NCI-H774 (cell line): Measurements from ENCODE around the gene XRN1.
"Not testable (repeated sequence)": the region's sequence is repeated elsewhere in the genome, so short reads cannot be mapped to it uniquely, and the experiment has no call there.

Experiments used
- DNase-seq: peaks from one replicate; lab custom pipeline; 2025; lab: John Stamatoyannopoulos, UW

The XRN1 gene, protein sequence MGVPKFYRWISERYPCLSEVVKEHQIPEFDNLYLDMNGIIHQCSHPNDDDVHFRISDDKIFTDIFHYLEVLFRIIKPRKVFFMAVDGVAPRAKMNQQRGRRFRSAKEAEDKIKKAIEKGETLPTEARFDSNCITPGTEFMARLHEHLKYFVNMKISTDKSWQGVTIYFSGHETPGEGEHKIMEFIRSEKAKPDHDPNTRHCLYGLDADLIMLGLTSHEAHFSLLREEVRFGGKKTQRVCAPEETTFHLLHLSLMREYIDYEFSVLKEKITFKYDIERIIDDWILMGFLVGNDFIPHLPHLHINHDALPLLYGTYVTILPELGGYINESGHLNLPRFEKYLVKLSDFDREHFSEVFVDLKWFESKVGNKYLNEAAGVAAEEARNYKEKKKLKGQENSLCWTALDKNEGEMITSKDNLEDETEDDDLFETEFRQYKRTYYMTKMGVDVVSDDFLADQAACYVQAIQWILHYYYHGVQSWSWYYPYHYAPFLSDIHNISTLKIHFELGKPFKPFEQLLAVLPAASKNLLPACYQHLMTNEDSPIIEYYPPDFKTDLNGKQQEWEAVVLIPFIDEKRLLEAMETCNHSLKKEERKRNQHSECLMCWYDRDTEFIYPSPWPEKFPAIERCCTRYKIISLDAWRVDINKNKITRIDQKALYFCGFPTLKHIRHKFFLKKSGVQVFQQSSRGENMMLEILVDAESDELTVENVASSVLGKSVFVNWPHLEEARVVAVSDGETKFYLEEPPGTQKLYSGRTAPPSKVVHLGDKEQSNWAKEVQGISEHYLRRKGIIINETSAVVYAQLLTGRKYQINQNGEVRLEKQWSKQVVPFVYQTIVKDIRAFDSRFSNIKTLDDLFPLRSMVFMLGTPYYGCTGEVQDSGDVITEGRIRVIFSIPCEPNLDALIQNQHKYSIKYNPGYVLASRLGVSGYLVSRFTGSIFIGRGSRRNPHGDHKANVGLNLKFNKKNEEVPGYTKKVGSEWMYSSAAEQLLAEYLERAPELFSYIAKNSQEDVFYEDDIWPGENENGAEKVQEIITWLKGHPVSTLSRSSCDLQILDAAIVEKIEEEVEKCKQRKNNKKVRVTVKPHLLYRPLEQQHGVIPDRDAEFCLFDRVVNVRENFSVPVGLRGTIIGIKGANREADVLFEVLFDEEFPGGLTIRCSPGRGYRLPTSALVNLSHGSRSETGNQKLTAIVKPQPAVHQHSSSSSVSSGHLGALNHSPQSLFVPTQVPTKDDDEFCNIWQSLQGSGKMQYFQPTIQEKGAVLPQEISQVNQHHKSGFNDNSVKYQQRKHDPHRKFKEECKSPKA (N-terminal part only)

GRCh38 chr3:142447852-142448823 lies at the start of gene XRN1:
Gene XRN1 (minus strand): TSS chr3:142448037. CDS start chr3:142447944, 93 bp downstream.
- DNase-seq: peak; percentile 92

DNA sequence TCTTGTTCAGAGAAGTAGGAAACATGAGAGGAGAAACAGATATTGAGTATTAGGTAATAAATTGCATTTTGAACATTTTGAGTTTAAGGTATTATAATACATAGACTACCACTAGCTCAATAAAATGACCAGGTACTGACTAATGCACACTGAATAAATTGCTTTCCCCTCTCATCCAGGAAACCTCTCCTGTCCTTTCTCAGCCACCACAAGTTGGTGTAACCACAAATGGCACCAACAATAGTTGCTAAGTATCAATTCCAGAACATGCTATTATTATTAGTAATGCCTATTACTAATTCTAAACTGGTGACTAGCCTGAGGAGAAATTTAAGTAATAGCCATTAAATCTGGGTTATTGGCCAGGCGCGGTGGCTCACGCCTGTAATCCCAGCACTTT lies 47.3 kb upstream of the XRN1 start:
- no peak for DNase-seq

- no peak for DNase-seq
Measured at GRCh38 chr3:142492184-142492583, 44.3 kb upstream of the XRN1 start.

DNA sequence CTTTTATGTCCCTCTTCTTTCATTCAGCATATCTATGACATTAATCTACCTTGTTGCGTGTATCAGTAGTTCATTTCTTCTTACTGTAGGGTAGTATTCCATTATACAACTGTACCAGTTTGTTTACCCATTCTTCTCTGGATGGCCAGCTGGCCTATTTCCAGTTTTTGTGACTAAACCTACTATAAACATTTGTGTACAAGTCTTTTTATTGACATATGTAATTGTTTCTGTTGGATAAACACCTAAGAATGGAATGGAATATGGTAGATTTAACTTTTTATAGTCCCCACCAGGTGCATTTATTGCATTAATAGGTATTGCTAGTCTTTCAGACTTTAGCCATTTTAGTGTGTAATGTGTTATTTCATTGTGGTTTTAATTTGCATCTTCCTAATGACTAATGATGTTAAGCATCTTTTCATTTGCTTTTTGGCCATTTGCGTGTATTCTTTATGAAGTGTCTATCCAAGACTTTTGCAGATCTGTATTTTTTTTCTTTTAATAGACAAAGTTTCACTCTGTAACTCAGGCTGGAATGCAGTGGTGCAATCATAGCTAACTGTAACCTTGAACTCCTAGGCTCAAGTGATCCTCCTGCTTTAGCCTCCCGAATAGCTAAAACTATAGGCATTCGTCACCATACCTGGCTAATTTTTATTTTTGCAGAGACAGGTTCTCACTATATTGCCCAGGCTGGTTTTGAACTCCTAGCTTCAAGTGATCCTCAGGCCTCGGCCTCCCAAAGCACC lies 41.9 kb upstream of the XRN1 start:
- peak; percentile 47 for DNase-seq

DNA sequence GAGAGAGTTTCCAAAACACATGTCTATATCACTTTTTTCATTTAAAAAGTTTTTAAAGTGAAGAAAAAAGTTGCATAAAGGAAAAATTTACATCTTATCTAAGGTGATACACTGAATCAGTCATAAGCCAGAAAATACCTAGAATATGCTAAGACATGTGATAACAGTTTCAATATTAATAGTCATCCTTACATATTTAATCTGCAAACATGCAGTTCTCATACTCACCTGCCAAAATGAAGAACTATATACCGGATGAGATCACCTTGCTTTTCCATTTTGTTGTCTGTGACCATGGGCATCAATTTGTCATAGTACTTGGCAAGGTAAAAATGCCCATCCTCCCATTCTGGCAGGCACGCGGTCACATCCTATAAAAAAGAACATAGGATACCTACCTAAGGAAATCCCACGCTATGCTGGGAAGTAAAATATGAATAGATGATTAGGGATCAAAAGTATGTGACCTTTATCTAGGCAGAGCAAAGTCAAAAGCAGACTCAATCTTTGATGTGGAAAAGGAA lies 37.1 kb upstream of the XRN1 start:
- DNase-seq: no peak

GRCh38 chr3:142481196-142481595 lies 33.4 kb upstream of the XRN1 start:
- DNase-seq: no peak

GRCh38 chr3:142470826-142471225 lies 23.0 kb upstream of the XRN1 start:
- no peak for DNase-seq

GRCh38 chr3:142468456-142468855 lies 20.6 kb upstream of the XRN1 start:
- DNase-seq: no peak

GRCh38 chr3:142467768-142468167 lies 19.9 kb upstream of the XRN1 start:
- no peak for DNase-seq

DNA sequence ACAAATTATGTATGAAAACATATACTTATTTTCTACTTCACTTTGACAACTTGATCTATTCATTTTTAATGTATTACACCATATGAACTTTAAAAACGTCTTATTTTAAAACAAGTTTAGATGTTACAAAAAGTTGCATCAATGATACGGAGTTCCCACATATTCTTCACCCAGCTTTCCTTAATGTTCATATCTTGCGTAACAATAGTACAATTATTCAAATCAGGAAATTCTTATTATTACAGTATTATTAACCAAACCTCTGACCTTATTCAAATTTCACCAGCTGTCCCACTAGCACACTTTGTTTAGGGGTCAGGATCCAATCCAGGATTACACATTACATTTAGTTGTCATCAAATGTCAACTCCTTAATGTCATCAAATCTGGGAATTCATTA lies 12.9 kb upstream of the XRN1 start:
- DNase-seq: no peak

DNA sequence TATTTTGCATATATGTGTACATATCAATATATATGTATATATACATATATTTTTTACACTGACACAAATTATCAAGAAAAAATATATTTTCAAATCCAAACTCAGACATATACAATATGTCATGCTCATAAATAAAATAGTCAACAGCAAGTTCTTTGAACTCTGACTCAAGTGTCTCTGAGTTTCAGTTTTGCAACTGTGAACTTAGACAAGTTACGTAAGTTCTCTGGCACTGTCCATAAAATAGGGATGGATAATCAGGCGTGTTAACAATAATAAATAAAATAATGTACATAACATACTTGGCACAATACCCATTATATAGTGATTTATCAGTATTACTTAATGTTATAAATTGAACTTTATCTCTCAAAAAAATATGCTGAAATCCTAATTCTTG lies 12.1 kb upstream of the XRN1 start:
- no peak for DNase-seq

- DNase-seq: no peak
Measured at GRCh38 chr3:142459096-142459495, 11.3 kb upstream of the XRN1 start.

DNA sequence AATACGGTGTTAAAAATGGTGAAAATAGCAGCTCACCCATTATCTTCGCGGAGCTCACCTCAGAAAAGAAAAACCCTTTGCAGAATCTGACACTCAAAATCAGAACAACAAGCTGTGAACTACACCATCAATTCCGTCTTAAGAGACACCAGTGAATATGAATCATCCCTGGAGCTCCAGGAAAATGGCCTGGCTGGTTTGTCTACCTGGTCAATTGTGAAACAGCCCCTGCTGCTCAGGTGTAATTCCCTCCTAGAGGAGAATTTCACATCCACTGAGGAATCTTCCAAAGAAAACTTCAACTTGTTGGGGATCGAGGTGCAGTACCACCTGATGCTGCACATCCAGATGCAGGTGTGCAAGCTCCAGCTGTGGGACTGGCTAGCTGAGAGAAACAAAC lies 3.0 kb upstream of the XRN1 start:
- no peak for DNase-seq

GRCh38 chr3:142450189-142450588 lies 2.4 kb upstream of the XRN1 start:
- no peak for DNase-seq

DNA sequence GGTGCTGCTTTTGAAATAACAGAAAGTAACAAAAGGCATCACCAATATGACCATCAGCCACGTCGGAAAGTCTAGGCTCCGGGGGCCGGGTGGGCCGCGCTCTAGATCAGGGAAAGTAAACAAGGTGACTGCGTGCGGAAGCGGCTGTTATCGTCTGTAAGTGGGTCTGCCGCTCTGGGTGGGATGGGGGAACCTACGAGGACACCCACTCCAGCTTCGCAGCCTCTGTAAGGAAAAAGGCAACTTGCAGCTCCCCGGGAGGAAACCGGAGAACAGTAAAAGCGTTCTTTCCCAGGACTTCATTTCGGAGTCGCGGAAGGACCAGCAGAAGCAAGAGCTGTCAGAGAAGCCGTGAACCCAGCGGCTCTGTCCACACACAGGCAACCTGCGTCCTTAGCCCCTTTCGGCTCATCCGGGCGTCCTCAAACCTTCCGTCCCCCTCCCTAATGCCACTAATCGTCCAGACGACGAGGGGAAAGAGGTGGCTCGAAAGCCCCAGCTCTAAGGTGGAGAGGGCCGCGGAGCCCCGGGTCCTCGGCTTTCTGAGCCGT lies 461 bp downstream of the XRN1 start:
- peak; percentile 20 for DNase-seq

GRCh38 chr3:142445816-142446254 lies 2.0 kb downstream of the XRN1 start:
- no peak for DNase-seq

DNA sequence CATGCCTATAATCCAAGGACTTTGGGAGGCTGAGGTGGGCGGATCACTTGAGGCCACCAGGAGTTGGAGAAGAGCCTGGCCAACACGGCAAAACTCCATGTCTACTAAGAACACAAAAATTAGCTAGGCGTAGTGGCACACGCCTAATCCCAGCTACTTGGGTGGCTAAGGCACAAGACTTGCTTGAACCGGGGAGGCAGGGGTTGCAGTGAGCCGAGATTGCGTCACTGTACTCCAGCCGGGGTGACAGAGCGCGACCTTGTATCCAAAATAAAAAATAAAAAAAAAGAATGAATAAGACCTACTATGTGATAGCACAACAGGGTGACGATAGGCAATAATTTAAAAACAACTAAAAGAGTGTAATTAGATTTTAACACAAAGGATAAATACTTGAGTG lies 3.5 kb downstream of the XRN1 start:
- no peak for DNase-seq

DNA sequence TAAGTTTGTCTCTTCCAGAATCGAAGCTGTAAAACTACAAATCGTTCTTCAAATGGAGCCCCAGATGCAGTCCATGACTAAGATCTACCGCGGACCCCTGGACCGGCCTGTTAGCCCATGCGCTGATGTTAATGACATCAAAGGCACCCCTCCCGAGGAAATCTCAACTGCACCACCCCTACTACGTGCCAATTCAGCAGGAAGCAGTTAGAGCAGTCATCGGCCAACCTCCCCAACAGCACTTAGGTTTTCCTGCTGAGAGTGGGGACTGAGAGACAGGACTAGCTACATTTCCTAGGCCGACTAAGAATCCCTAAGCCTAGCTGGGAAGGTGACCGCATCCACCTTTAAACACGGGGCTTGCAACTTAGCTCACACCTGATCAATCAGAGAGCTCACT lies 4.8 kb downstream of the XRN1 start:
- DNase-seq: not testable (repeated sequence)

GRCh38 chr3:142439499-142440220 lies 8.2 kb downstream of the XRN1 start:
- not testable (repeated sequence) for DNase-seq
